Measurements from ENCODE around the gene NEXN. TPM values are rescaled to one million over a fixed set of nuclear protein-coding genes. Genes with fewer than 3 reads are reported as not detected.

NEXN gene
- total RNA-seq, 4 donors from 2014 or later: 142 to 359 (median 213) TPM

DNA sequence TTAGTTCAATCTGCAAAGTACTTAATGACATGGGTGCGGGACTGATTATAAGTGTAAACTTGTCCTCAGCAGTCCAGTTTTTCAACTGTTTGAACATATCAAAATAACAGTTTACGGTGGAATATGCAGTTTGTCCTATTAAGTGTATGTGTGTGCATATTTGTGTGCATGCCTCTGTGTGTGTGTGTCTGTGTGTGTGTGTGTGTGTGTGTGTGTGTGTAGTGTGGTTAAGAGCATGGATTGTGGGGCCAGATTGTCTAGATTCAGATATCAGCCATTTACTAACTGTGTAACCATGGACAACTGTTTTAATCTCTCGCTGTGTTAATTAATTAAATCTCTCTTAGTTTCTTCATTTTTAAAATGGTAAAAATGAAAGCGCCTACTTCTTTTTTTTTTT lies 39.0 kb downstream of the NEXN start:
- peaks cover 0 to 28% (median 0%) of the 10 kb centered on the region in 3 donors for H3K4me1 ChIP-seq
- H3K36me3 ChIP-seq: peaks cover 0 to 94% of the 10 kb centered on the region in 2 donors
- no peak for ATAC-seq
- H3K4me3 ChIP-seq: no peak overlapping the region
- H3K27ac ChIP-seq: peak overlapping the region in 2 of 4 donors; percentile 1 to 32
- TF ChIP-seq POLR2A (IDR thresholded peaks at IDR 0.05): no peak
- no peak for TF ChIP-seq POLR2AphosphoS5 (IDR thresholded peaks at IDR 0.05)
- TF ChIP-seq EP300 (IDR thresholded peaks at IDR 0.05): no peak
- TF ChIP-seq, protein P1, sequence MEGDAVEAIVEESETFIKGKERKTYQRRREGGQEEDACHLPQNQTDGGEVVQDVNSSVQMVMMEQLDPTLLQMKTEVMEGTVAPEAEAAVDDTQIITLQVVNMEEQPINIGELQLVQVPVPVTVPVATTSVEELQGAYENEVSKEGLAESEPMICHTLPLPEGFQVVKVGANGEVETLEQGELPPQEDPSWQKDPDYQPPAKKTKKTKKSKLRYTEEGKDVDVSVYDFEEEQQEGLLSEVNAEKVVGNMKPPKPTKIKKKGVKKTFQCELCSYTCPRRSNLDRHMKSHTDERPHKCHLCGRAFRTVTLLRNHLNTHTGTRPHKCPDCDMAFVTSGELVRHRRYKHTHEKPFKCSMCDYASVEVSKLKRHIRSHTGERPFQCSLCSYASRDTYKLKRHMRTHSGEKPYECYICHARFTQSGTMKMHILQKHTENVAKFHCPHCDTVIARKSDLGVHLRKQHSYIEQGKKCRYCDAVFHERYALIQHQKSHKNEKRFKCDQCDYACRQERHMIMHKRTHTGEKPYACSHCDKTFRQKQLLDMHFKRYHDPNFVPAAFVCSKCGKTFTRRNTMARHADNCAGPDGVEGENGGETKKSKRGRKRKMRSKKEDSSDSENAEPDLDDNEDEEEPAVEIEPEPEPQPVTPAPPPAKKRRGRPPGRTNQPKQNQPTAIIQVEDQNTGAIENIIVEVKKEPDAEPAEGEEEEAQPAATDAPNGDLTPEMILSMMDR (IDR thresholded peaks at IDR 0.05): no peak
- H3K27me3 ChIP-seq: no peaks in the 10 kb centered on the region
- WGBS, 2 donors (ENCODE audit: low coverage in 1 of 2): 88 to 95% methylated on average over 4 of the region's 4 CpGs
- H3K9me3 ChIP-seq: no peaks in the 10 kb centered on the region

DNA sequence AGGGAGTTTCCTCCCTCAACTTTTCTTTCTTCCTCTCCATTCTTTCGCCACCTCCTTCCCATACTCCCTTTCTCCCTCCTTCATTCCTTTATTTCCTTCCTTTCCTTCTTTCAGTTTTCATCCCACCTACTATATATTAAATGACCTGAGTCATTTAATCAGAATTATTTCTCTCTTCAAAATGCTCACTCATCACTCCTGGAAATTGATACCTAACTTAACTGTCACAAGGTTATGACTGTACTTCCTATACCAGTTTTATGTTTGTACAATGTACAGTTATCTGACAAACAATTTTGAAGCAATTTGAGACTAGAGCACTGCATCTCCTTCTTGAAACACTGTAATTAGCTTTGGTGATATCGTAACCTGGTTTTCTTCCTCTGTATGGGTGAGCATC lies 41.4 kb downstream of the NEXN start:
- Histone ChIP-seq H3K36me3 (peaks cover 0 to 93% of the 10 kb centered on the region in 2 donors), H3K4me3 (no peak overlapping the region), H3K27ac (no peak overlapping the region), H3K27me3 (no peaks in the 10 kb centered on the region), H3K4me1 (peaks cover 0 to 18% (median 0%) of the 10 kb centered on the region in 3 donors), H3K9me3 (no peaks in the 10 kb centered on the region)
- no peak for ATAC-seq
- TF ChIP-seq POLR2AphosphoS5 (IDR thresholded peaks at IDR 0.05): no peak
- TF ChIP-seq, protein P1 (IDR thresholded peaks at IDR 0.05): no peak
- no peak for TF ChIP-seq EP300 (IDR thresholded peaks at IDR 0.05)
- no peak for TF ChIP-seq POLR2A (IDR thresholded peaks at IDR 0.05)
- 83 to 100% methylated on average over 2 of the region's 2 CpGs for WGBS, 2 donors (ENCODE audit: low coverage in 1 of 2)

DNA sequence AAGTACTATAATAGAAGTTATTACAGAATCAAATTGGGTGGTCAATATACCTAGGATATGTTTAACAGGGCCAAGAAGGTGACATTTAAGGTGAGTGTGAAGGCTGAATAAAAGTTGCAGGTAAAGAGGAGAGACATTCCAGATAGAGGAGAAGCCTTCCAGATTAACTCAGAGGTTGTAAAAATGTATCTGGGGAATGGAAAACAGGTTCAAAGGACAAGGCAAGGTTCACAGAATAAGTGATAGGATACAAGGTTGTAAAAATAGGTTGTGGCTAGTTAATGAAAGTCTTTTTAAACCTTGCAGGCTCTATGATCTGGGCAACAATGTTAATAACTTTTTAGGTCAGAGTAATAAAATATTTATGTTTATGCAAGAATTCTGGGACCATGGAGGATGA lies 50.2 kb downstream of the NEXN start:
- ATAC-seq: no peak
- Histone ChIP-seq H3K9me3 (no peaks in the 10 kb centered on the region), H3K27ac (no peak overlapping the region), H3K36me3 (peaks cover 0 to 97% of the 10 kb centered on the region in 2 donors), H3K4me3 (no peak overlapping the region), H3K27me3 (no peaks in the 10 kb centered on the region), H3K4me1 (peaks cover 0 to 25% (median 0%) of the 10 kb centered on the region in 3 donors)
- TF ChIP-seq EP300 (IDR thresholded peaks at IDR 0.05): no peak
- no peak for TF ChIP-seq POLR2AphosphoS5 (IDR thresholded peaks at IDR 0.05)
- TF ChIP-seq POLR2A (IDR thresholded peaks at IDR 0.05): no peak
- TF ChIP-seq, protein P1 (IDR thresholded peaks at IDR 0.05): no peak

DNA sequence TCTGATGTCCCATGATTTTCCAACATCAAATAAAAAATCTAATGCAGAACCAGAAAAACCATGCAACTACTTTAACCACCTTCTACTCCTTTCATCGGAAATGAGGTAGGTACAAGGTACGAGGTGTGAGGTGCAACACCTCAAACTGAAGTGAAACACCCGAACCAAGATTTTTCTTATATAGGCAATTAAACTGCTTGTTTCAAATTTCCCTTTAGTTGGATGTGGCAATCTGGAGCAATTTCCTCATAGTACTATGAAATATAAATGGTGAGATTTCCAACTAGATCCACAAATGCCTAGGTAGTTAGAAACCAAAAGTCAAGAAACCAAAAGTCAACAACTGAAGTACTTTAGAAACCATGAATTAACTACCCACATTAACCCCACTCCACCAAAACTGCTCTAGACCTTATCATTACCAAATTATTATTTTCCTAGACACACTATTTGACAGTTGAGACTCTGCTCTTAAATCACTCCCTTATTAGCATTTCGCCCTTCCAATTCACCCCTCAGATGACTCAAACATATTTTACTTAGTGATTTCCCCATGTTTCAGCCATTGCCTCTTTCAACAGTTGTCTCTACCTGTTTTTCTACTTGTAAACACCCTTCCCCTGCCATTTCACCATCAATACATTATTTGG lies 52.6 kb downstream of the NEXN start:
- H3K36me3 ChIP-seq: peaks cover 4 to 94% of the 10 kb centered on the region in 2 donors
- H3K4me1 ChIP-seq: peaks cover 0 to 25% (median 0%) of the 10 kb centered on the region in 3 donors
- WGBS, 2 donors (ENCODE audit: low coverage in 1 of 2): 93 to 95% methylated on average over 4 of the region's 4 CpGs
- H3K9me3 ChIP-seq: no peaks in the 10 kb centered on the region
- no peak for ATAC-seq
- H3K4me3 ChIP-seq: no peak overlapping the region
- peak overlapping the region in 1 of 4 donors; percentile 25 for H3K27ac ChIP-seq
- H3K27me3 ChIP-seq: no peaks in the 10 kb centered on the region
- TF ChIP-seq EP300 (IDR thresholded peaks at IDR 0.05) (no peak), POLR2AphosphoS5 (IDR thresholded peaks at IDR 0.05) (peak; percentile 9), POLR2A (IDR thresholded peaks at IDR 0.05) (no peak)
- TF ChIP-seq, protein P1 (IDR thresholded peaks at IDR 0.05): no peak
